ENCODE data around the gene OXNAD1.

GRCh38 chr3:16305111-16305541 lies 40.1 kb downstream of the OXNAD1 start:
- TF ChIP-seq EP300 (IDR thresholded peaks at IDR 0.05) (no peak), CTCF (IDR thresholded peaks at IDR 0.05) (no peak), POLR2A (IDR thresholded peaks at IDR 0.05) (no peak)

All from suprapubic skin (tissue), 3 donors.